Neural progenitor cell (in vitro differentiated cells): ENCODE results near the gene RGPD8. TPM values are rescaled to one million over a fixed set of nuclear protein-coding genes. Genes with fewer than 3 reads are reported as not detected.
"Not testable (repeated sequence)": the region's sequence is repeated elsewhere in the genome, so short reads cannot be mapped to it uniquely, and the experiment has no call there.

Source experiments
- DNase-seq: peaks from one replicate; pipeline ENCODE4 v3.0.0-alpha.2; 2016; ENCODE audit warnings: low spot score
- H2AFZ ChIP-seq: fragments of 200-600 bp; sonication (generic); replicated peaks from 2 replicates; pipeline ENCODE4 v1.6.1; 2016; ENCODE audit warnings: antibody characterized with exemption
- H3F3A ChIP-seq: fragments of 200-600 bp; sonication (generic); 2 replicates; pipeline ENCODE4 v1.6.1; 2016; ENCODE audit warnings: antibody characterized with exemption, low read depth
- H3K27ac ChIP-seq: fragments of 200-600 bp; sonication (generic); 2 replicates; pipeline ENCODE4 v1.5.1; 2016; ENCODE audit warnings: mild to moderate bottlenecking
- H3K27me3 ChIP-seq: fragments of 200-600 bp; sonication (generic); 2 replicates; pipeline ENCODE4 v1.6.1; 2016; ENCODE audit warnings: mild to moderate bottlenecking, moderate library complexity
- H3K36me3 ChIP-seq: fragments of 200-600 bp; sonication (generic); 2 replicates; pipeline ENCODE4 v1.5.1; 2016
- H3K4me1 ChIP-seq: fragments of 200-600 bp; sonication (generic); 2 replicates; pipeline ENCODE4 v1.6.1; 2016; ENCODE audit warnings: mixed run types
- H3K4me2 ChIP-seq: fragments of 200-600 bp; sonication (generic); 2 replicates; pipeline ENCODE4 v1.6.1; 2016
- H3K4me3 ChIP-seq: fragments of 200-600 bp; sonication (generic); 2 replicates; pipeline ENCODE4 v1.5.1; 2016
- H3K79me2 ChIP-seq: fragments of 200-600 bp; sonication (generic); 2 replicates; pipeline ENCODE4 v1.6.1; 2016; ENCODE audit warnings: low read depth
- H3K9ac ChIP-seq: fragments of 200-600 bp; sonication (generic); 2 replicates; pipeline ENCODE4 v1.6.1; 2016
- H3K9me3 ChIP-seq: fragments of 200-600 bp; sonication (generic); 2 replicates; pipeline ENCODE4 v1.5.1; 2016; ENCODE audit warnings: low read depth
- H4K20me1 ChIP-seq: fragments of 200-600 bp; sonication (generic); 2 replicates; pipeline ENCODE4 v1.6.1; 2016; ENCODE audit warnings: low read depth
- H3K27ac Mint-ChIP-seq: 3 replicates; pipeline ENCODE4 v1.8.0; 2021; ENCODE audit warnings: mixed read lengths
- H3K27me3 Mint-ChIP-seq: 2 replicates; pipeline ENCODE4 v1.8.0; 2022; ENCODE audit warnings: low read depth, mild to moderate bottlenecking, inconsistent platforms, moderate library complexity, mixed read lengths; ENCODE audit not compliant: insufficient read depth
- H3K36me3 Mint-ChIP-seq: 3 replicates; pipeline ENCODE4 v1.8.0; 2021; ENCODE audit warnings: mixed read lengths
- H3K4me1 Mint-ChIP-seq: 3 replicates; pipeline ENCODE4 v1.8.0; 2021; ENCODE audit warnings: mixed read lengths
- H3K4me3 Mint-ChIP-seq: 3 replicates; pipeline ENCODE4 v1.8.0; 2021; ENCODE audit warnings: mild to moderate bottlenecking, moderate library complexity, mixed read lengths
- H3K9me3 Mint-ChIP-seq: 3 replicates; pipeline ENCODE4 v1.8.0; 2020; ENCODE audit warnings: mixed read lengths
- CTCF ChIP-seq: fragments of 200-600 bp; sonication (generic); IDR thresholded peaks from 2 replicates; pipeline ENCODE4 v1.5.1; 2017; ENCODE audit warnings: antibody characterized with exemption, mild to moderate bottlenecking
- total RNA-seq: library from RNA; depleted of rRNA; stranded (reverse); fragments of >200 nt; gene quantifications from 2 replicates; pipeline ENCODE4 v1.2.3, GENCODE V29; 2015; ENCODE audit warnings: low replicate concordance

RGPD8 gene
- total RNA-seq, 1 donor from 2014 or later = 11.1 TPM

GRCh38 chr2:112433932-112434730 is 686 bp upstream of the RGPD8 start:
- Mint-ChIP-seq H3K27me3 (no peaks in the 10 kb centered on the region), H3K36me3 (peaks cover 1% of the 10 kb centered on the region), H3K27ac (no peak overlapping the region), H3K9me3 (peaks cover 5% of the 10 kb centered on the region), H3K4me3 (no peak overlapping the region), H3K4me1 (peaks cover 3% of the 10 kb centered on the region)
- no peaks in the 10 kb centered on the region for H3K36me3 ChIP-seq
- H3K9me3 ChIP-seq = no peaks in the 10 kb centered on the region
- TF ChIP-seq CTCF = no peak
- no peaks in the 10 kb centered on the region for H3F3A ChIP-seq
- H3K27me3 ChIP-seq = no peaks in the 10 kb centered on the region
- H3K4me1 ChIP-seq = no peaks in the 10 kb centered on the region
- no peak overlapping the region for H3K4me2 ChIP-seq
- no peak overlapping the region for H3K27ac ChIP-seq
- no peaks in the 10 kb centered on the region for H3K79me2 ChIP-seq
- peak overlapping the region; percentile 42 for H2AFZ ChIP-seq
- no peak overlapping the region for H3K4me3 ChIP-seq
- no peak for DNase-seq
- H4K20me1 ChIP-seq = no peaks in the 10 kb centered on the region
- no peak overlapping the region for H3K9ac ChIP-seq

- H3K36me3 ChIP-seq, H3K79me2 ChIP-seq, H3K27ac ChIP-seq, H3K4me1 Mint-ChIP-seq, H3K27me3 ChIP-seq, H3K36me3 Mint-ChIP-seq, DNase-seq, H3F3A ChIP-seq, H4K20me1 ChIP-seq, H3K4me3 Mint-ChIP-seq, H2AFZ ChIP-seq, H3K27me3 Mint-ChIP-seq, H3K9me3 Mint-ChIP-seq, H3K9me3 ChIP-seq, H3K27ac Mint-ChIP-seq, H3K9ac ChIP-seq, H3K4me1 ChIP-seq: not testable (repeated sequence)
- Histone ChIP-seq H3K4me3 (peak overlapping the region; percentile 31), H3K4me2 (peak overlapping the region; percentile 27)
Measured at GRCh38 chr2:112432735-112433479, 538 bp downstream of the RGPD8 start.

- not testable (repeated sequence) for H3K27me3 ChIP-seq, H3K9me3 ChIP-seq, H3K4me3 ChIP-seq, H3K9me3 Mint-ChIP-seq, H3K4me1 Mint-ChIP-seq, H3K36me3 ChIP-seq, H2AFZ ChIP-seq, H3K36me3 Mint-ChIP-seq, H3K79me2 ChIP-seq, H3K4me2 ChIP-seq, H3K27me3 Mint-ChIP-seq, H3K9ac ChIP-seq, H3K27ac Mint-ChIP-seq, H4K20me1 ChIP-seq, DNase-seq, H3K4me1 ChIP-seq, H3K4me3 Mint-ChIP-seq, H3K27ac ChIP-seq, H3F3A ChIP-seq
Measured at GRCh38 chr2:112432390-112432734, 1.1 kb downstream of the RGPD8 start.

- H3K4me3 ChIP-seq, H3K79me2 ChIP-seq, H3K9ac ChIP-seq, DNase-seq, H3K36me3 Mint-ChIP-seq, H3K4me1 Mint-ChIP-seq, H2AFZ ChIP-seq, H3K27ac Mint-ChIP-seq, H3K4me3 Mint-ChIP-seq, H3K9me3 ChIP-seq, H3K27ac ChIP-seq, H3F3A ChIP-seq, H4K20me1 ChIP-seq, H3K36me3 ChIP-seq, H3K9me3 Mint-ChIP-seq, H3K27me3 Mint-ChIP-seq, H3K4me1 ChIP-seq, H3K27me3 ChIP-seq, H3K4me2 ChIP-seq: not testable (repeated sequence)
Measured at GRCh38 chr2:112431587-112432295, 1.7 kb downstream of the RGPD8 start.

GRCh38 chr2:112424553-112424952 is 8.9 kb downstream of the RGPD8 start:
- not testable (repeated sequence) for H3K9ac ChIP-seq, H3K4me3 Mint-ChIP-seq, H2AFZ ChIP-seq, H3K4me2 ChIP-seq, H3K27me3 Mint-ChIP-seq, H3K4me3 ChIP-seq, H3K36me3 ChIP-seq, H3K4me1 ChIP-seq, H4K20me1 ChIP-seq, H3K4me1 Mint-ChIP-seq, H3K27ac Mint-ChIP-seq, H3K79me2 ChIP-seq, H3K27me3 ChIP-seq, DNase-seq, H3K36me3 Mint-ChIP-seq, H3K27ac ChIP-seq, H3F3A ChIP-seq, H3K9me3 Mint-ChIP-seq, H3K9me3 ChIP-seq
